Neural cell (in vitro differentiated cells): ENCODE measurements around the gene TUT1. TPM values are rescaled to one million over a fixed set of nuclear protein-coding genes. Genes with fewer than 3 reads are reported as not detected.

Experiments used
- H2AFZ ChIP-seq: fragments of 200-600, 300-800 bp; sonication (generic), shearing (Covaris generic); 2 replicates; pipeline ENCODE4 v1.6.0; 2014; ENCODE audit warnings: low read depth, mild to moderate bottlenecking, antibody characterized with exemption, low read length, moderate library complexity
- H3F3A ChIP-seq: fragments of 200-600 bp; shearing (Covaris generic); 2 replicates; pipeline ENCODE4 v1.6.1; 2016; ENCODE audit warnings: mild to moderate bottlenecking, moderate library complexity, mixed read lengths, antibody characterized with exemption, low read length; ENCODE audit not compliant: insufficient read depth, poor library complexity, severe bottlenecking
- H3K27ac ChIP-seq: fragments of 200-600, 300-800 bp; sonication (generic), shearing (Covaris generic); 2 replicates; pipeline ENCODE4 v1.5.1; 2014; ENCODE audit warnings: mild to moderate bottlenecking, low read length, moderate library complexity
- H3K27me3 ChIP-seq: fragments of 300-800, 200-600 bp; sonication (generic), shearing (Covaris generic); 2 replicates; pipeline ENCODE4 v1.6.0; 2014; ENCODE audit warnings: mild to moderate bottlenecking, low read depth, low read length, moderate library complexity; ENCODE audit not compliant: insufficient read depth
- H3K36me3 ChIP-seq: fragments of 300-800, 200-600 bp; sonication (generic), shearing (Covaris generic); 2 replicates; pipeline ENCODE4 v1.5.1; 2014; ENCODE audit warnings: mild to moderate bottlenecking, antibody characterized with exemption, low read length, moderate library complexity; ENCODE audit not compliant: insufficient read depth
- H3K4me2 ChIP-seq: fragments of 300-800, 200-600 bp; sonication (generic), shearing (Covaris generic); 2 replicates; pipeline ENCODE4 v1.6.0; 2014; ENCODE audit warnings: mild to moderate bottlenecking, low read length
- H3K4me3 ChIP-seq: fragments of 300-800, 200-600 bp; sonication (generic), shearing (Covaris generic); 2 replicates; pipeline ENCODE4 v1.5.1; 2014; ENCODE audit warnings: mild to moderate bottlenecking, low read length, moderate library complexity
- H3K79me2 ChIP-seq: fragments of 200-600 bp; shearing (Covaris generic); replicated peaks from 2 replicates; pipeline ENCODE4 v1.6.0; 2014; ENCODE audit warnings: mild to moderate bottlenecking, low read length, moderate library complexity; ENCODE audit not compliant: insufficient read depth
- H3K9ac ChIP-seq: fragments of 300-800, 200-600 bp; sonication (generic), shearing (Covaris generic); 2 replicates; pipeline ENCODE4 v1.6.1; 2016; ENCODE audit warnings: mild to moderate bottlenecking, low read length, mixed read lengths
- H3K9me2 ChIP-seq: fragments of 200-600 bp; shearing (Covaris generic); 2 replicates; pipeline ENCODE4 v1.6.1; 2016; ENCODE audit warnings: mild to moderate bottlenecking, low read length, mixed read lengths; ENCODE audit not compliant: insufficient read depth
- H3K9me3 ChIP-seq: fragments of 200-600, 300-800 bp; sonication (generic), shearing (Covaris generic); 2 replicates; pipeline ENCODE4 v1.6.1; 2016; ENCODE audit warnings: mild to moderate bottlenecking, mixed run types, low read length, moderate library complexity, mixed read lengths
- H4K20me1 ChIP-seq: fragments of 200-600 bp; shearing (Covaris generic); 2 replicates; pipeline ENCODE4 v1.6.1; 2016; ENCODE audit warnings: mild to moderate bottlenecking, mixed run types; ENCODE audit not compliant: insufficient read depth
- CTCF ChIP-seq: fragments of 450-650 bp; IDR thresholded peaks from 2 replicates; pipeline ENCODE4 v1.5.1; 2014; ENCODE audit warnings: antibody characterized with exemption, mild to moderate bottlenecking, moderate library complexity; ENCODE audit not compliant: poor library complexity, severe bottlenecking
- EP300 ChIP-seq: fragments of 450-650 bp; conservative IDR thresholded peaks from 2 replicates; pipeline ENCODE4 v1.6.1; 2014; ENCODE audit warnings: antibody characterized with exemption, mild to moderate bottlenecking, moderate library complexity; ENCODE audit not compliant: poor library complexity, severe bottlenecking
- MXI1 ChIP-seq: fragments of 450-650 bp; conservative IDR thresholded peaks from 2 replicates; pipeline ENCODE4 v1.6.1; 2014; ENCODE audit warnings: antibody characterized with exemption, mild to moderate bottlenecking; ENCODE audit not compliant: poor library complexity, severe bottlenecking
- POLR2AphosphoS5 ChIP-seq: IDR thresholded peaks from 2 replicates; pipeline ENCODE4 v1.6.1; 2012
- RAD21 ChIP-seq: fragments of 450-650 bp; conservative IDR thresholded peaks from 2 replicates; pipeline ENCODE4 v1.6.1; 2014; ENCODE audit warnings: antibody characterized with exemption, mild to moderate bottlenecking, moderate library complexity
- REST ChIP-seq: IDR thresholded peaks from 2 replicates; pipeline ENCODE4 v1.6.1; 2012; ENCODE audit warnings: borderline replicate concordance
- SMC3 ChIP-seq: fragments of 450-650 bp; conservative IDR thresholded peaks from 2 replicates; pipeline ENCODE4 v1.6.1; 2014; ENCODE audit warnings: antibody characterized with exemption, mild to moderate bottlenecking, moderate library complexity; ENCODE audit not compliant: poor library complexity
- TAF1 ChIP-seq: IDR thresholded peaks from 2 replicates; pipeline ENCODE4 v1.6.1; 2012; ENCODE audit warnings: low read depth
- polyA plus RNA-seq: library from polyadenylated mRNA; depleted of rRNA; stranded (reverse); fragments of >200 nt; gene quantifications from 2 replicates; pipeline ENCODE4 v1.2.3, GENCODE V29; 2014

Gene TUT1
- polyA plus RNA-seq, 1 donor from 2014 or later, result 17.8 TPM

GRCh38 chr11:62621567-62622470 lies 30.5 kb upstream of the TUT1 start, which contains the start of gene B3GAT3:
Gene B3GAT3, minus strand, starts transcription at chr11:62621986. Its CDS starts 39 bp downstream, at chr11:62621947.
- Histone ChIP-seq H3K79me2 (peaks cover 8% of the 10 kb centered on the region), H4K20me1 (no peaks in the 10 kb centered on the region), H3K36me3 (no peaks in the 10 kb centered on the region), H3K9me3 (no peaks in the 10 kb centered on the region), H3K4me2 (peak within 1 kb of the TSS; percentile 87), H3K4me3 (peak within 1 kb of the TSS; percentile 81), H2AFZ (peak within 1 kb of the TSS; percentile 54), H3K27me3 (no peaks in the 10 kb centered on the region), H3F3A (peaks cover 6% of the 10 kb centered on the region), H3K9me2 (no peaks in the 10 kb centered on the region), H3K9ac (peak within 1 kb of the TSS; percentile 93), H3K27ac (peak within 1 kb of the TSS; percentile 78)
- TF ChIP-seq RAD21 (no peak), MXI1 (peak; percentile 96), REST (peak; percentile 16), POLR2AphosphoS5 (peak; percentile 85), EP300 (no peak)

- no peaks in the 10 kb centered on the region for H3K27me3 ChIP-seq
- H2AFZ ChIP-seq, result peak overlapping the region; percentile 54
These were observed 29.8 kb upstream of the TUT1 start for GRCh38 chr11:62621027-62621566.

More at GRCh38 chr11:62621027-62621566, 29.8 kb upstream of the TUT1 start:
- Histone ChIP-seq H3F3A (peaks cover 6% of the 10 kb centered on the region), H3K36me3 (no peaks in the 10 kb centered on the region), H3K4me2 (peak overlapping the region; percentile 87), H3K79me2 (peaks cover 8% of the 10 kb centered on the region), H3K4me3 (peak overlapping the region; percentile 81), H3K9me3 (no peaks in the 10 kb centered on the region), H3K9ac (peak overlapping the region; percentile 93), H3K27ac (peak overlapping the region; percentile 78), H4K20me1 (no peaks in the 10 kb centered on the region), H3K9me2 (no peaks in the 10 kb centered on the region)
- no peak for TF ChIP-seq SMC3
- TF ChIP-seq RAD21, result no peak
- no peak for TF ChIP-seq REST
- no peak for TF ChIP-seq MXI1
- no peak for TF ChIP-seq CTCF
- TF ChIP-seq EP300, result no peak
- no peak for TF ChIP-seq TAF1
- no peak for TF ChIP-seq POLR2AphosphoS5
